GM21528 (cell line): Measurements from ENCODE around the gene PPCDC.

Experiments
- ATAC-seq: cut with Tn5 transposase; IDR thresholded peaks from one replicate; pipeline ENCODE4 v1.9.1; 2021; ENCODE audit warnings: mild to moderate bottlenecking, moderate library complexity; ENCODE audit not compliant: unreplicated experiment, low FRiP score

Gene PPCDC, protein sequence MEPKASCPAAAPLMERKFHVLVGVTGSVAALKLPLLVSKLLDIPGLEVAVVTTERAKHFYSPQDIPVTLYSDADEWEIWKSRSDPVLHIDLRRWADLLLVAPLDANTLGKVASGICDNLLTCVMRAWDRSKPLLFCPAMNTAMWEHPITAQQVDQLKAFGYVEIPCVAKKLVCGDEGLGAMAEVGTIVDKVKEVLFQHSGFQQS

DNA sequence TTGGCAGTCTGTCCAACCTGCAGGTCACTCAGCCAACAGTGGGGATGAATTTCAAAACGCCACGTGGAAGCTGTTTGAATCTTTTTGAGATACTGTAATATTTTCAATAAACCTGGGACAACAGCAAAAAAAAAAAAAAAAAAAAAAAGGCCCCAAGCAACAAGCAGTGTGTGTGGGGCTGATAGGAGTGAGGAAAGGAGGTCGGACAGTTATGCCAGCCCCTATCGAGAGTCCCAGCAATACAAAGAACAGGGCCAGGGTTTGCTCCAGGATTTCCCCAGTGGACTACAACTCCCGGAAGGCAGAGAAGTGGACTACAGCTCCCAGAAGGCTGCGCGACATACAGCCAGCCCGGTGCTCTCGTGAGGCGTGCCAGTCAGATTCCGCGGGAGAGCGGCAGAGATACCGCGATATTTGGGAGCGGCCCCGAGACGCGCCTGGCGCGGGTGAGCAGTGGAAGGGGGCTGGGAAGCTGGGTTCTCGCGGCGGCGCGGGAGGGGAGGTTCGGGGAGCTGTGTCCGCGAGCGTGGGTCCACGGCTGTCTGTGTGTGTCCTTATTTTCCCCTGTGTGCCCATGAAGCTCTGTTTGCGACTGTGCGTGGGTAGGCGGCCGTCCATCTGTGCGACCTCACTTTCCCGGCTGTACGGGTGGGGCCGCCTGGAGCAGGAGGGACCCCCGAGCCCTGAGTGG, at the start of gene PPCDC:
Gene PPCDC (plus strand): TSS at position 410 of the 691 bp plus-strand sequence. CDS start 4,729 bp downstream, outside the sequence.
- peak; percentile 88 for ATAC-seq

DNA sequence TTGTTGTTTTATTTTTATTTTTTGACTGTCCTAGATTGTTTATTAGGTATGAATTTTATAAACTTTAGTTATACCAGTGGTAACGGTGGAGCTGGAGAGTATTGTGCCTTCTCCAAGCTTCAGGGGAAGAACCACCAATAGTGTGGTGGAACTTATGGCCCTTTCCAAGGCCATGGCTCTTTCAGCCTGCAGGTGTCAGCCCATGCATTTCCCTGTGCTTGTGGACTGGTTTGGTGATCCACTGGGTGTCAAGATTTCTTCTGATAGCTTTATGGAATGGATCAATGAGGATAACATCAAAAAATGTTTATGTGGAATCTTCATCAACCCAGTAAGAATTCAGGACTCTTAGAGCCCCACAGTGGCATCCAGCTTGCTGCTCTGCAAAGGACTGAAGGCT, 47.2 kb upstream of the PPCDC start:
- ATAC-seq: no peak

DNA sequence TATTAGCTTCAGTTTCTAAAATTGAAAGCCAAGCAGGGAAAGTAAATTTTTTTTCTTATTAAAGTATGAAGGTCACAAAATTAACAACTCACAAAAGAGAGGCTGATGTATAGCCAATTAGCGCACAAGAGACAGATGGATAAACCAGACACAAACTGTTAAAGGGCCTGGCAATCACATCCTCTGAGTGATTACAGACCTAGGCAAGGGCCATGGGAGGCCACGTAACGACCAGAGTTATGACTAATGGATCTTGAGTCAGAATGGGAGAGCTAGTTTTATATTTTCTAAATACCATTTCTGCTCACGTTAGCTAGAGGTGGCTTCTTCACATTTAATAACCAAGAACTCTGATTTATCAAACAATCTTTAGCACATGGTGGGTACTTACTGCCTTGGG, 45.8 kb upstream of the PPCDC start:
- no peak for ATAC-seq

DNA sequence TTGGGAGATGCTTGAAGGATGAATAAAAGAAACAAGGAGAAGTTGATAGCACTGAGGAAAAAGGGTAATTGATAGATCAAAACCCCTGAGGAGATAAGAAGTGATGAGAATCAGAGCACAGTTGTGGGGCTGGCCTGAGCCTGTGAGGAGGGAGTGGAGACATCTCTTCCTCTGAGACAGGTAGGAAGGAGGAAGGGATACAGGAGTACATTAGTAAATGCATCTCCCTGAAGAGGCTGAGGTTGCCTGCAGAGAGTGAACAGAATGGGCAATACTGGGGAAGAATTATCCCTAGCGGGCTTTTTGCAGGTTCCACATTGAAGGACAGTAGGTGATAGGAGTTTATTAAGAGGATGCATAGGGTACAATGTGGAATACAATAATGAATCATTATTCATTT, 45.3 kb upstream of the PPCDC start:
- no peak for ATAC-seq

DNA sequence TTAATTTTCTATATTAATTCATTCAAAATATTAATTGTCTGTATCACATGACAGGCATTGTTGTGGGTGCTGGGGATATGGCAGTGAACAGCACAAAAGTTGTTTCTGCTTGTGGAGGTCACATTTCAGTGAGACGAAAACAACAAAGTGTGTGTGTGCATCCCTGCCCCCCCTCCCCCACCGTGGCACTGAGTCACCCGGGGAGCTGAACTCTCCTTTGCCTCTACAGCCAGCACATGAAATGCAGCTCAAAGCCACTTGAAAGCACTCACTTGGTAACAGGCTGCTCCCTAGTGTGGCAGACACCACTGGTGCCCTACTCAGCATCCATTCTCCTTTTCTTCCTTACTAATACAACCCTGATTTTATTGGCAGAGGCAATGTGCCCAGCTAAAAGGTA, 44.9 kb upstream of the PPCDC start:
- ATAC-seq: no peak

DNA sequence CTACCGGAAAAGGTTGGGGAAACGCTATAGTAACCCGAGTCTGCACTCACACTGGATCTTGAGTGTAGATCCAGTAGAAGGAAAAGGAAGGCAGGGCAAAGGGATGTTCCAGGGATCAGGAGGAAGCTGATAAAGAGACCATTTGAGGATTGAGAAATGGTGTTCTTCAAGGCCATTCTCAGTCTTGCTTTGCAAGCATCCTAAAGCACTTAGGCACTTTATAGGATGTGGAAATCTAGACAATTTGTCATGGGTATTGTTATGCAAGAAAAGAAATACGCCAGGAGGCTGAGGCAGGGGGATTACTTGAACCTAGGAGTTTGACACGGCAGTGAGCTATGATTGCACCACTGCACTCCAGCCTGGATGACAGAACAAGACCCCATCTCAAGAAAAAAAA, 41.2 kb upstream of the PPCDC start:
- ATAC-seq: no peak

DNA sequence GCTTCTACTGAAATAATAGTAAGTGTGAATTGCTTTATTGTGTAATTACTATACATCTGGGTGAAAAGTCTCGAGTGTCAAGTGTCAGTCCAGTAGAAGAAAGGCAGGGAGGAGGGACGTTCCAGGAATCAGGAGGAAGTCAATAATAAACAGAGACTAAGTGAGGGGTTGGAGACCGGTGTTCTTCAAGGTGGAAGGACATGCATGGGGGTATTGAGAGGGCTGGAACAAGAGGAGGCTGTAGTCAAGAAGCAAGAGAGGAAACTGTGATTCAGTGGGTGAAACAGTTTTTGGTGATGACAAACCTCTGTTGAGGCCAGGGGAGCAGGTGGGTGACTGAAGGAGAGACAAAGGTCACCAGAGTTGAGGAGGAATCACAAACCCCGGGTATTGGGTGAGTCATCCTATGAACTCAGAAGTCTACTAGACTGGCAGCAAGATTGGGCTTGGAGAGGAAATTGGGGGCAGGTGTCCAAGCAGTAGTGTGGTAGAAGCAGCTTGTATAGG, 39.6 kb upstream of the PPCDC start:
- no peak for ATAC-seq

DNA sequence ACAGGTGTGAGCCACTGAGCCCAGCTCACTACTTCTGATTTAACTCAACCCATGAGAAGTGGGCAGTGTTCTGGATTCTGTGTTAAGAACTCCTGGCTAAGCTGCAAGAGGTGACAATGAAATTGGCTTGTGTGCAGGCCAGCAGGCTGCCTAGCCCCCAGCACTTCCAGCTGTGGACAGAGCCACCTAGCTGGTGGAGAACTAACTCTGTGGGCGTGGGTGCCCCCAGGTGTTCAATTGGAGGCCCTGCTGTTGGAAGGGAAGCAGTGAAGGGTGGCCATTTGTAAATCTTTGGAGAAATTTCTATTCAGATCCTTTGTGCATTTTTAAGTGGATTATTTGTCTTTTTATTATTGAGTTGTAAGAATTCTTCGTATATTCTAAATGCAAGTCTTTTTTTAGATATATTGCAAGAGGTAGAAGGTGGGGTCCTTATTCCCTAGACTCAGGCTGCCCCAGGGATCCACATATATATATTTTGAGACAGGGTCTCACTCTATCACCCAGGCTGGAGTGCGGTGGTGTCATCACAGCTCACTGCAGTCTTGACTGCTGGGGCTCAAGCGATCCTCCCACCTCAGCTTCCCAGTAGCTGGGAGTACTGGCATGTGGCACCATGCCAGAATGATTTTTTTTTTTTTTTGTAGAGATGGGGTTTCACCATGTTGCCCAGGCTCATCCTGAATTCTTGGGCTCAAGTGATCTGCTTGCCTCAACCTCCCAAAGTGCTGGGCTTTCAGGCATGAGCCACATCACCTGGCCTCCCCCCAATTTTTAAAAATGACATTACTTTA, 35.2 kb upstream of the PPCDC start:
- ATAC-seq: no peak

DNA sequence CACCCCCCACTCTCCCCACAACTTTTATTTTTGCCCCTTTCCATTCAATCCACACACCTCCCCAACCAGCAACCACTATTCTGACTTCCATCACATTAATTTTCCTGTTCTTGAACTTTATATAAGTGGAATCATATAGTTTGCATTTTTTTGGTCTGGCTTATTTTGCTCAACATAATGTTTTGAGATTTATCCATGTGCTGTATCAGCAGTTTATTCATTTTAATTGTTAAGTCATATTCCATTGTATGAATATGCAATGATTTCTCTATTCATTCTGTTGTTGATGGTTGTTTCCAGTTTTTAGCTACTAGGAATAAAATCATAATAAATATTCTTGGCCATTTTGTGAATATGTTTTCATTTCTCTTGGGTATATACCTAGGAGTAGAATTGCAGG, 33.9 kb upstream of the PPCDC start:
- ATAC-seq: no peak

DNA sequence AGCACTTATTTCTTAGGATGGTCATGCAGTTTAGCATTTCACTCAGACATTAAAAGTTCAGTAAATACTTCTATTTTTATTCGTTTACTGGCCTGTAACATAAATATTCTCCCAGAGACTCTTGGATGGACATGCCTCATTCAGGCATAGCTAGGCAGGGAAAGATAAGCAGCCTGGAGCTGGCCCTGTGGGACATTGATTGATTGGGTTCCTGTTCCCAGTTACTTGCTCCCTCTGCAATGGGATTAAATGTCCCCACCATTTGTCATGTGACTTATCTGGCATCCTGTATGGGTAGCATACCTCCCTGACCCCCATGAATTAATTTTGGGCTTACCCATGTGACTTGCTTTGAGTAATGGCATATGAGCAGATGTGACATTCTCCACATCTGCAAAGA, 30.8 kb upstream of the PPCDC start:
- no peak for ATAC-seq

DNA sequence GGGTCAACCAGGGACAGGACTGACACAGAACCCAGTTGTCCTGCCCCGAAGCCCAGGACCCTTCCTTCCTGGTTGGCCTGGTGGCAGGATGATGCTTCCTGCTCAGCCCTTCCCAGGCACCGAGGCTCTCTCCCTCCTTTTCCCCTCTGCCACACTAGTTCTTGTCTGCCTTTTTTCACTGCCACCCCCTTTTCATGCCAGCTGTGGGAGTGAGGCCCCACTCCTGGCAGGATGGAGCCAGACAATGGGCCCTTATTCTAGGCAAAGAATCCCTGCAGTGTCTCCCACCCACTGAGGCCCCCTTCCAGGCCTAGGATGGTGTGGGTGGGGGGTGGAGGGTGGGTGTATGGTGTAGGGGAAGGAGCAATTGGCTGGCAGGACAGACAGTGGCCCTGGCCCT, 29.2 kb upstream of the PPCDC start:
- no peak for ATAC-seq

DNA sequence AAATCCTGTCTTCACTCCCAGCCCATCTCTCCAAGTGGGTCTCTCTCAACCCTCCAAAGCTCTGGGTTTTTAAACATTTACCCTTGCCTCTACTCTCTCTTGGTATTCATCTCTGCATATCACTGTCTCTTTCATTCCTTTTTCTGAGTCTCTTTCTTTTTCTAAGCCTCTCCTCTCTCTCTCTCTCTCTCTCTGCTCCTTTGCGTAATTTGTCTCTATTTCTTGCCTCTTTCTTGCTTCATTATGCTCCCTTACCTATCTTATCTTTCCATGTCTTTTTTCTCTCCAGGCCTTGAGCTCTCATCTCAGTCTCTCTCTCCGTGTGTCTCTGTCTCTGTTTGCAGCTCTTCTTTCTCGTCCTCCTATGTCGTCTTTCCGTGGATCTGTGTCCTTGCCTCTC, 28.7 kb upstream of the PPCDC start:
- no peak for ATAC-seq

DNA sequence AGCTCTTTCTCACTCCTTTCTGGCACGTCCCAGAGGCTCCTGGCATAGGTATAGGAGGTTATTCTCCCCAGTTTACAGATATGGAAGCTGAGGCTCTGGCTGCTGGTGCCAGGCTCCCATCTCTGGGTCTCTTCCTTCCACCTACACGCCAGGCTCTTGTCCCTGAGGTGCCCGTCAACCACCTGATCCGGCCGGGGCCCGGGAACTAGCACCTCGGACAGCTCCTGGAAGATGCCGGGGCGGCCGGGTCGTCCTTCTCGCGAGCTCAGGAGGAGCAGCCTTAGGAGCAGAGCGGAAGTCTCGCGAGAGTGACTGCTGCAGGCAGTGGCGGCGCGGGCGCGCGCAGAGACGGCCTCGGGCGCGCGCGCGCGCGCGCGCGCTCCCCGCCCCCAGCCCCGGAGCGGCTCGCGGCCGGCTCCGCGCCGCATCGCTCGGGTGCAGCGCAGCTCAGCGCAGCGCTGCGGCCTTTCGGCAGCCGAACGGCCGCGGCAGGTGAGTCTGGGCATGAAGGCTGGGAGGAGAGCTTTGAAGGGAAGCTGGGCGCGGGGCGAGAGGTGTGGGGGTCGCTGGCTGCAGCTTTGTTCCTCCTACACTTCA, 28.1 kb upstream of the PPCDC start, which contains the start of gene SCAMP5:
Gene SCAMP5 (plus strand): TSS at position 382 of the 597 bp plus-strand sequence. CDS start 16,277 bp downstream, outside the sequence.
- peak; percentile 44 for ATAC-seq

DNA sequence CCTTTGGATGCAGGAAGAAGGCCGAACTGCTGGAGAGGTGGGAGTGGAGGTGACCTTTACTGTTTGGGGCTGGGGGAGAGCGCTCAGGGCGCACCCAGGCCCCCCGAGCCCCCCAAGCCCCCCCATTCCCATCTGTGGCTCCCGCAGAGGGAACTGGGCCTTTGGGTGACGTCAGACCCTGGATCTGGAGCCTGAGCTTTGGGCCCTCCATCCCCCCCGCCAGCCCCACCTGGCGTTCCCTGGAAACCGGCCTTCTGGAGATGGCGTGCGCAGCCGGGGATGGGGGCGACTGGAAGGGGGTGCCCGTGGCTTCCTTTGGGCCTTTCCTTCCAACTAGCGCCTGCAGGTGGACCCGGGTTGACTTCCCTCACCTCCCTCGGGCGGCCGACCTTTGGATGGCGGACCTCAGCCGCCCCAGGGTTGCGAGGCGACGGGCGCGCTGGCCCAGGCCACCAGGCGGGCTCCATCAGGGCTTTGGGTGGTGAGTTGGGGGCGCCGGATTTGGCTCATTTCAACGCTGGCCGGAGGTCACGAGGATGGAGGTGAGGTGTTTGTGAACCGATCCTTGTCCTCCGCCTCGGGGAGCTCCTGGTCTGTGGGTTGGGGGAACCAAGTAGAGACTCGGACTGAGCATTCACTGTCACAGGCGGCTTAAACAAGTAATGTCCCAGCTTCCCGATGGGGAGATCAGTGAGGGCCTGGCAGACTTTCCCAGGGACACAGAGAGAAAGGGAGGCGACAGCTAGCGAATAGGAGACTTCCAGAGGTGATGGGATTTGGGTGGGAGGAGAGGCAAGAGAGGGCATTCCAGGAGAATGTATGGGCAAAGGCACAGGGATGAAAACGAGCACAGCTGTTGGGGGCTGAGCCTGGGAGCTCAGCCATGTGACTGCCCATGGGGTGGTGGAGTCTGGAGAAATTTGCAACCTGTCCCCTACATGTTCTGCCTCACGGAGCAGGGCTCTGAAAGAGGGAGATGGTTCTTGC, 27.3 kb upstream of the PPCDC start:
- no peak for ATAC-seq

DNA sequence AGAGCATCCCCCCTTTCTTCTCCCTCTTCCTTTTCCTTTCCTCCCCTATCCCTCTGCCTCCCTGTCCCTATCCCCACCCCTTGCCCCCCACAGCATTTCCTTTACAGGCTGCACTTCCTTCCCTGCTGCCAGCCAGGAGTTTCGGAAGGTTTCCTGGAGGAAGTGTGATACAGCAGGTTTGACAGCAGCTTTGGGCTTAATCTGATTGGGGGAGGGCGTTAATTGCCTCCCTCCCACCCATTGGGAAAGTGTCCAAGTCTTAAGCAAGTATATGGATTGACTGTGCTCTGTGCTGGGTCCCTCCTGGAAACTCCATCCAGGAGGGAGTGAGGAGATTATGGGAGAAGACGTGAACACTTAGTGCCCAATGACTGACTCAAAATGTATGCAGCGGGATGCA, 26.2 kb upstream of the PPCDC start:
- ATAC-seq: no peak

DNA sequence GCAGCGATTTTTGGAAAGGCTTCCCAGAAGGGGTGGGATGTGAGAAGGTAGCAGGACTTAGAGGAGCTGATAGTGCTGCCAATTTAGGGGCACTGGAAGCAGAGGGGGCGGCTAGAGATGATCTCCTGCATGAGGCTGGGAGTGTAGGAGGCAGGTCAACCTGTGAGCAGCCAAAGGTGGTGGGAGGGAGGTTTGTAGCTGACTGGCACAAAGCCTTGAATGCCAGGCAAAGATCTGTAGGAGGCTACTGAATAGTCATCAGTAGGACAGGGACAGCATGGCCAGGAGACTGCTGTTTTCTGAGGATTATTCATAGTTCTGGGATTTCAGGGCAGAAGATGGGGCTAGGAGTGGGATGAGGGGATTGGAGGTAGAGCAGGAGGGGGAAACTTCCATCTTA, 25.8 kb upstream of the PPCDC start:
- ATAC-seq: no peak

DNA sequence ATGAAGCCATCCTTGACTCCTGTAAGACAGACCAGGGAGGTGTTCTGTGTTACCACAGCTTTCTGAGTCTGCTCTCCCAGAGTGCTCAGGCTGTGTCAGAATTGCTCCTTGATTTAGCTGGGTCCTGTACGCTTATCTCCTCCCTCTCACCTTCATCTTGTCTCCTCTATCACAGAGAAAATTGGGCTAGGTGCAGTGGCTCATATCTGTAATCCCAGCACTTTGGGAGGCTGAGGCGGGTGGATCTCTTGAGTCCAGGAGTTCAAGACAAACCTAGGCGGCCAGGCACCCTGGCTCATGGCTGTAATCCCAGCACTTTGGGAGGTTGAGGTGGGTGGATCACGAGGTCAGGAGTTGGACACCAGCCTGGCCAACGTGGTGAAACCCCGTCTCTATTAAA, 22.1 kb upstream of the PPCDC start:
- no peak for ATAC-seq

DNA sequence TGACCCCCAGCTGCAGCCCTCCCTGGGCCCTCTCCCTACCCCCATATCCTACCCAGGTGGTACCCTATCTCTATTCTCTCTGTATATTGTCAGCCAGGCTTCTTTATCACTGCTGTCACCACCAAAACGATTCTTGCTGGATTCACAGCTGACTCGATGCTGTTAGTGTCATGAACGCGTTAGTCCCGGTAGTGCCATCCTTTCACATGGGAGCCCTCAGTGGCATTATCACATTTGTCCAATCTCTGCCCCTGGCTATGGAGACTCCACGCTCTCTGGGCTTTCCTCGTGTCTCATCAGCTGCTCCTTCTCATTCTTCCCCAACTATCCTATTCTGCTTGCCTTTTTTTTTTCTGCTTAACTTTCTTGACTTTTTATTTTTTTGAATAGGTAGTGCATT, 21.0 kb upstream of the PPCDC start:
- ATAC-seq: no peak

DNA sequence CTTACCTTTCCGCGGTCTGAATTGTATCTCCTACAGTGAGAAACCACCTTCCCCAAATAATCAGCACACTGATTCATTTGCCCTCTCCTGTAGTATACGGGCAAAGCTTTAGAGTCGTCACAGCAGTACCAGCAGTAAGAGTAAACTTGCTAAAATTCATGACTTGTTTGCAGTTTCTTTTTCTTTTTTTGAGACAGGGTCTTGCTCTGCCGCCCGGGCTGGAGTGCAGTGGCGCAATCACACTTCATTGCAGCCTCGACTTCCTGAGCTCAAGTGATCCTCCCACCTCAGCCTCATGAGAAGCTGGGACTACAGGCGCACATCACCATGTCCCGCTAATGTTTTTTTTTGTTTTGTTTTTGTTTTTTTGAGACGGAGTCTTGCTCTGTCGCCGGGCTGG, 16.2 kb upstream of the PPCDC start:
- ATAC-seq: no peak

DNA sequence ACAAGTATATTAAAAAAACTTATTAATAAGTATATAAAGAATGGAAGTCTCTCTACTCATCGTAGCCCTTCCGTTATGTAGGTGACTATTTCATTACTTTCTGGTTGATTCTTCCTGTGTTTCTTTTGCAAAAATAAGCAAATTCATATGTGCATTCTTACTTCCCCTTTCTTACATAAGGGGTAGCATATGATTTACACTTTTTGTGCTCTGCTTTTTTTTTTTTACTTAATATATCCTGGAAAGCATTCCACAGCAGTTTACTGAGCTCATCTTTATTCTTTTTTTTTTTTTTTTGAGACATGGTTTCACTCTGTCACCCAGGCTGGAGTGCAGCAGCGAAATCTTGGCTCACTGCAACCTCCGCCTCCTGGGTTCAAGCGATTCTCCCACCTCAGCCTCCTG, 15.2 kb upstream of the PPCDC start:
- peak; percentile 35 for ATAC-seq
